MM.1S (cell line): Measurements from ENCODE around the gene CLDN7.

ENCODE experiments used
- EZH2 ChIP-seq: fragments of 300-600 bp; sonication (generic); optimal IDR thresholded peaks from 2 replicates; pipeline ENCODE3; 2017; ENCODE audit warnings: low read depth, mild to moderate bottlenecking, antibody characterized with exemption, low read length, mixed read lengths
- EZH2phosphoT487 ChIP-seq: fragments of 300-600 bp; sonication (generic); IDR thresholded peaks from 2 replicates; pipeline ENCODE4 v1.6.1; 2018; ENCODE audit warnings: antibody characterized with exemption, low read length
- TF ChIP-seq, protein P1 (sequence below): fragments of 300-600 bp; sonication (generic); IDR thresholded peaks from 2 replicates; pipeline ENCODE4 v1.5.1; 2016; ENCODE audit warnings: antibody characterized with exemption, low read length, mixed read lengths

DNA sequence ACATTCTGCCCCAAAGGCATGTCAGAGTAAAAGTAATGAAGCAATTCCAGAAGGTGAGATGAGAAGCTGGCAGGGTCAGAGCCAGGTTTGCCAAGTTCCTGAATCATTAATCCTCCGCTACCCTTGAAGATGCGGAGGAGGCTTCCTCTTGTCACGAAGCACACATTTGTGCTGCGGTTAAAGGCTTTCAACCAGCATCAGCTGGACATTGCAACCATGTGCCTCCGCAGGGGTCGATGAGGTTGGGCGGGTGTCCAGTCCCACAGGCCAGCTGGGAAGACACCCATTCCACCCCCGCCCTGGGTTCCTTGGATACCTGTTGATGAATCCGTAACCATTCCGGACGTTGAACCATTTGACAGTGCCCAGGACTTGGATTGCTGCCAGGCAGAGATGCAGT, 30.9 kb upstream of the CLDN7 start:
- TF ChIP-seq, protein P1, sequence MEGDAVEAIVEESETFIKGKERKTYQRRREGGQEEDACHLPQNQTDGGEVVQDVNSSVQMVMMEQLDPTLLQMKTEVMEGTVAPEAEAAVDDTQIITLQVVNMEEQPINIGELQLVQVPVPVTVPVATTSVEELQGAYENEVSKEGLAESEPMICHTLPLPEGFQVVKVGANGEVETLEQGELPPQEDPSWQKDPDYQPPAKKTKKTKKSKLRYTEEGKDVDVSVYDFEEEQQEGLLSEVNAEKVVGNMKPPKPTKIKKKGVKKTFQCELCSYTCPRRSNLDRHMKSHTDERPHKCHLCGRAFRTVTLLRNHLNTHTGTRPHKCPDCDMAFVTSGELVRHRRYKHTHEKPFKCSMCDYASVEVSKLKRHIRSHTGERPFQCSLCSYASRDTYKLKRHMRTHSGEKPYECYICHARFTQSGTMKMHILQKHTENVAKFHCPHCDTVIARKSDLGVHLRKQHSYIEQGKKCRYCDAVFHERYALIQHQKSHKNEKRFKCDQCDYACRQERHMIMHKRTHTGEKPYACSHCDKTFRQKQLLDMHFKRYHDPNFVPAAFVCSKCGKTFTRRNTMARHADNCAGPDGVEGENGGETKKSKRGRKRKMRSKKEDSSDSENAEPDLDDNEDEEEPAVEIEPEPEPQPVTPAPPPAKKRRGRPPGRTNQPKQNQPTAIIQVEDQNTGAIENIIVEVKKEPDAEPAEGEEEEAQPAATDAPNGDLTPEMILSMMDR, result no peak
- TF ChIP-seq EZH2phosphoT487 (no peak), EZH2 (no peak)
